GM12872 (cell line): ENCODE results near the gene ELK3.

ENCODE experiments used
- TF ChIP-seq, protein P1 (sequence below): IDR thresholded peaks from 3 replicates; pipeline ENCODE4 v1.5.1; 2011; ENCODE audit warnings: low read depth, mild to moderate bottlenecking, low read length, moderate library complexity; ENCODE audit not compliant: insufficient read depth

The ELK3 gene

DNA sequence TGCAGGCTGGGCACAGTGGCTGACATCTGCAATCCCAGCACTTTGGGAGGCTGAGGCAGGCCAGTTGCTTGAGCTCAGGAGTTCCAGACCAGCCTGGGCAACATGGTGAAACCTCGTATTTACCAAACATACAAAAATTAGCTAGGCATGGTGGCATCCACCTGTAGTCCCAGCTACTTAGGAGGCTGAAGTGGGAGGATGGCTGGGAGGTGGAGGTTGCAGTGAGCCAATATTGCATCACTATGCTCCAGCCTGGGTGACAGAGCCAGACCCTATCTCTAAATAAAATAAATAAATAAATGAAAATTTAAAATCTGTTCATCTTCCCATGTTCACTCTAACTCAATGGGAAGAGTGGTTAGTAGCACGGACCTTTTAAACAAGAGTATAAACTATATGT, 71.2 kb downstream of the ELK3 start:
- TF ChIP-seq, protein P1, sequence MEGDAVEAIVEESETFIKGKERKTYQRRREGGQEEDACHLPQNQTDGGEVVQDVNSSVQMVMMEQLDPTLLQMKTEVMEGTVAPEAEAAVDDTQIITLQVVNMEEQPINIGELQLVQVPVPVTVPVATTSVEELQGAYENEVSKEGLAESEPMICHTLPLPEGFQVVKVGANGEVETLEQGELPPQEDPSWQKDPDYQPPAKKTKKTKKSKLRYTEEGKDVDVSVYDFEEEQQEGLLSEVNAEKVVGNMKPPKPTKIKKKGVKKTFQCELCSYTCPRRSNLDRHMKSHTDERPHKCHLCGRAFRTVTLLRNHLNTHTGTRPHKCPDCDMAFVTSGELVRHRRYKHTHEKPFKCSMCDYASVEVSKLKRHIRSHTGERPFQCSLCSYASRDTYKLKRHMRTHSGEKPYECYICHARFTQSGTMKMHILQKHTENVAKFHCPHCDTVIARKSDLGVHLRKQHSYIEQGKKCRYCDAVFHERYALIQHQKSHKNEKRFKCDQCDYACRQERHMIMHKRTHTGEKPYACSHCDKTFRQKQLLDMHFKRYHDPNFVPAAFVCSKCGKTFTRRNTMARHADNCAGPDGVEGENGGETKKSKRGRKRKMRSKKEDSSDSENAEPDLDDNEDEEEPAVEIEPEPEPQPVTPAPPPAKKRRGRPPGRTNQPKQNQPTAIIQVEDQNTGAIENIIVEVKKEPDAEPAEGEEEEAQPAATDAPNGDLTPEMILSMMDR, result no peak

DNA sequence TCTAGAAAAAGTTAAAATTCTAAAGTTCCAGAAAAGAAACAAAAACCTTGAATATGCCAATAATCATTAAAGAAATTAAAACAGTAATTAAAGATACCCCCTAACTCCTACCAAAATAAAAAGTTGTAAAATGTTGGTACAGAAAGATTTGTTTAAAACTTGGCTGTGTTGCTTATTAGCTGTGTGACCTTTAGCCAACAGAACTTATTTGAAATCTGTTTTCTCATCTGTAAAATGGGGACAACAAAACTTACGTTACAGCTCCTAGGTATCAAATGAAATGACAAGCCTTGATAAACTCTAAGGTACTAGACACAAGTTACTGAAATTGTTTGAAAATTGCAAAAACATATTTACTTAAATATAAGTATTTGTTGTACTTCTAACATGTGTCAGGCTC, 71.7 kb downstream of the ELK3 start:
- TF ChIP-seq, protein P1, result no peak

DNA sequence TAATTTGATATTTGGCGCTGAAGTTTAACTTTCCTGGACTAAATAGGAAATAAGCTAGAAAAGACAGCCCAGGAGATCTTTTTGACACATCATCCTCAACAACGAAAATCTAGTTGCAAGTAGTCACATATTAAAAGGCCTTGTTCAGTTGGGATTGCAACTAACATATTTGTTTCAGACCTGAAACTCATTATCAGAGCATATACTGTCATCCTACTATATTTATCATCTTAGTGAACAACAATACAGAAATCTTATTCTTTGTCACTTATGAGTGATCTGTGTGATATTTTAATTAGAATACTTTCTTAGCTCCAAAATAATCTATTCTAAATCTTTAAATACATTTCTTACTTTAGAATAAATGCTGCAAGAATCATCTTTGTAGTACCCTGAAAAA, 72.1 kb downstream of the ELK3 start:
- TF ChIP-seq, protein P1, result no peak

DNA sequence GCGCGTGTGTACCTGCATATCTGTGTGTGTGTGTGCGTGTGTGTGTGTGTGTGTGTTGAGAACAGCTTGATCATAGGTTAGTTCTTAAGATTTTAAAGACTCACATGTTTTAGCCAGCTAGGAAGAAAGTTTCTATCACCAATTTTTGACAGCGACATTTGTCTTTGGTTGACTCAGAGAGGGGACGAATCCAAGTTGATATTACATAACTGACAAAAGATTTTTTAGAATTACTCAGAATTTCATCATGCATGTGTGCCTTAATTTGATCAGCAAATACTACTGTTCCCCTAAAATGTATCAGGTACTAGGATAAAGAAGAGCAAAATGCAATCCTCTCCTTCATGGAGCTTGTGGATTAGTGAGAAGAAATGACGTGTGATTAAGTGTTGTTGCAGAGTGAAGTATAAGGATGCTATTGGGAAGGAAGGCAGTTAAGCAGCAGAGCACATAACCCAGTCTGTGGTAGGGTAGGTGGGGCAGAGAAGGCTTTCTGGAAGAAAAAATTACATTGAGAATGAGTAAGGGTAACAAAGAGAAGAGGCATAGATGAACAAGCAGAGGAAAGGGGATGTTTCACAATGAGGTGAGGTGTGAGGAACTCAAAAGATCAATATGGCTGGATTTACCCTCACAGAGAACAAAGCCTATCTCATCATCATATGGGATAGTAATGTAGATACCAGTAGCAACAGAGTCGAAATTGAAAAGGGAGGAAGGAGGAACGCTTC, 77.5 kb downstream of the ELK3 start:
- TF ChIP-seq, protein P1, result no peak

DNA sequence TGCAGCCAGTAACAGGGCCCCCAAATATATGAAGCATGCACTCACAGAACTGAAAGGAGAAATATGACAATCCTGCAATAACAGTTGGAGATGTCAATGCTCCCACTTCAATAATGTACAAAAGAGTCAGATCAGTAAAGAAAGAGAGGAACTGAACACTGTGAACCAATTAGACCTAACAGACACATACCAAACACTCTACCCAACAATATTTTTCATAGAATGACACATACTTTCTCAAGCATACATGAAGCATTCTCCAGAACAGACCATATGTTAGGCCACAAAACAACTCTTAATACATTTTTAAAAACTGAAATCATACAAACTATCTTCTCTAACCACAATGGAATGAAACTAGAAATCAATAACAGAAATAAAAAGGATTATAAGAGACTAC, 80.2 kb downstream of the ELK3 start:
- TF ChIP-seq, protein P1, result no peak

DNA sequence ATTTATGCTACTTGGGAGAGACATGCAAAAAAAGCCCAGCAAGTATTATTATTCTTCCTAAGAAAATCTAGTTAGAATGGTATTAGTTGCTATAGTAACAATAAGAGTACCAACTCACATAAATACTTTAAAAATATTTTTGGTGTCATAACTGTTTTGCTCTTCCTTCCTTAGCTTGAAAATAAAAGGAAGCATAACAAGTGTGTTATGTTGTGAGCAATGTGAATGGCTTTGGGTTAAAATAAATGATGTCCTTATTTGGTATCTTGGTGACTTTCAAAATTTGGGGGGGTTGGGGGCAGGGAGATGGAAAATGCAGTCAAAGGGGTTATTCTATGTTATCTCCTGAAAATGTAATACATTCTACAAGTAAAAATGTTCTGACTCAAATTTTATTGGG, 91.0 kb downstream of the ELK3 start:
- TF ChIP-seq, protein P1, result no peak

DNA sequence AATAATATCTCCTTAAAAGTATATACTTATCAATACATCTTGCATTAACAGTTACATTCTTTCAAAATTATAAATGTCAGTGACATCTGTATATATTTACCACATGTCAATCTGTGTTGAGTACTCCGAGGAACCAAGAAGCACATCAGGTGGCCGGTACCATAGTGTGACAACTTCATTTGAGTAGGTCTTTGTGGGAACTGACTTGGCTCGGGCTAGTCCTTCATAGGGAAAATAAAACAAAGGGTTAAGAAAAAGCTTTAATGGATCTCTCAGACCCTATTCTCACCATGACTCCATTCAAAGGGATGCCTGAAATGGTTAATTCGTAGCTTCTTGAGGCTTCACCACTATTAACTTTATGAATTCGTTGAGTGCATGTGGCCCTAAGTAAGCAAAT, 94.9 kb downstream of the ELK3 start:
- TF ChIP-seq, protein P1, result no peak
